IMR-90 (cell line): Measurements from ENCODE around the gene ZBTB9. TPM values are rescaled to one million over a fixed set of nuclear protein-coding genes. Genes with fewer than 3 reads are reported as not detected.
A peak's percentile ranks its signal among the peaks of the same experiment; 100 is the strongest.

Source experiments
- ATAC-seq: fragments of 200-7000 bp; cut with Tn5 transposase; 2 replicates; pipeline ENCODE4 v1.9.1; 2020; ENCODE audit warnings: low read depth, mild to moderate bottlenecking, moderate library complexity
- BruUV-seq: library from RNA; stranded (reverse); fragments of 400-500 nt; replicated peaks from 2 replicates; lab custom pipeline; 2021; lab: Mats Ljungman, UMichigan
- CTCF ChIA-PET: fragments of 300-600 bp; formaldehyde crosslinking; extraction: SDS; loops from one replicate; lab custom pipeline; 2021; ENCODE audit warnings: antibody characterized with exemption; lab: Yijun Ruan, JAX
- POLR2A ChIA-PET: fragments of 300-600 bp; sonication (Branson Sonifier 250); formaldehyde crosslinking; loops from one replicate; lab custom pipeline; 2022; ENCODE audit warnings: antibody characterized with exemption; ENCODE audit not compliant: unreplicated experiment; lab: Charles Lee
- DNase-seq: peaks from one replicate; pipeline ENCODE4 v3.0.0; 2013
- H2AFZ ChIP-seq: replicated peaks from 2 replicates; pipeline ENCODE3; 2013; ENCODE audit warnings: low read length, mild to moderate bottlenecking; ENCODE audit not compliant: poor library complexity
- H2AK5ac ChIP-seq: 2 replicates; pipeline ENCODE4 v1.6.1; 2013; ENCODE audit warnings: low read depth, low read length, inconsistent platforms
- H2AK9ac ChIP-seq: replicated peaks from 2 replicates; pipeline ENCODE3; 2013; ENCODE audit warnings: mild to moderate bottlenecking, low read depth, low read length, moderate library complexity; ENCODE audit not compliant: poor library complexity
- H2BK120ac ChIP-seq: 2 replicates; pipeline ENCODE4 v1.6.1; 2013; ENCODE audit warnings: low read depth, low read length, inconsistent platforms
- H2BK15ac ChIP-seq: 3 replicates; pipeline ENCODE4 v1.6.1; 2013; ENCODE audit warnings: low read depth, low read length, inconsistent platforms
- H2BK20ac ChIP-seq: 2 replicates; pipeline ENCODE4 v1.6.1; 2013; ENCODE audit warnings: low read depth, mild to moderate bottlenecking, inconsistent platforms, low read length, moderate library complexity
- H2BK5ac ChIP-seq: 2 replicates; pipeline ENCODE4 v1.6.1; 2013; ENCODE audit warnings: mild to moderate bottlenecking, low read depth, low read length, inconsistent platforms; ENCODE audit not compliant: poor library complexity, severe bottlenecking
- H3K14ac ChIP-seq: replicated peaks from 2 replicates; pipeline ENCODE4 v1.6.1; 2013; ENCODE audit warnings: low read depth, low read length, inconsistent platforms
- H3K18ac ChIP-seq: 2 replicates; pipeline ENCODE4 v1.6.1; 2013; ENCODE audit warnings: low read depth, low read length, control low read depth
- H3K23ac ChIP-seq: 2 replicates; pipeline ENCODE4 v1.6.1; 2013; ENCODE audit warnings: low read depth, low read length, inconsistent platforms
- H3K27ac ChIP-seq: 2 replicates; pipeline ENCODE4 v1.5.1; 2013; ENCODE audit warnings: mild to moderate bottlenecking, control low read depth, low read length; ENCODE audit not compliant: insufficient read depth
- H3K27me3 ChIP-seq: 2 replicates; pipeline ENCODE4 v1.6.1; 2013; ENCODE audit warnings: low read length; ENCODE audit not compliant: control insufficient read depth, insufficient read depth
- H3K36me3 ChIP-seq: 2 replicates; pipeline ENCODE4 v1.6.1; 2013; ENCODE audit warnings: low read length, mixed read lengths; ENCODE audit not compliant: control insufficient read depth, insufficient read depth
- H3K4ac ChIP-seq: 2 replicates; pipeline ENCODE4 v1.6.1; 2013; ENCODE audit warnings: low read depth, low read length, inconsistent platforms
- H3K4me1 ChIP-seq: 2 replicates; pipeline ENCODE4 v1.6.1; 2013; ENCODE audit warnings: low read length, mixed read lengths; ENCODE audit not compliant: control insufficient read depth, insufficient read depth
- H3K4me2 ChIP-seq: 2 replicates; pipeline ENCODE4 v1.6.1; 2013; ENCODE audit warnings: low read depth, mild to moderate bottlenecking, control low read depth, low read length, moderate library complexity
- H3K4me3 ChIP-seq: 2 replicates; pipeline ENCODE4 v1.5.1; 2013; ENCODE audit warnings: low read depth, mild to moderate bottlenecking, control low read depth, low read length, moderate library complexity; ENCODE audit not compliant: insufficient read depth
- H3K56ac ChIP-seq: 2 replicates; pipeline ENCODE4 v1.6.1; 2013; ENCODE audit warnings: low read length, inconsistent platforms; ENCODE audit not compliant: insufficient read depth; ENCODE audit errors: extremely low read depth
- H3K79me1 ChIP-seq, 2 experiments: 2 replicates each; pipeline ENCODE4 v1.6.1; 2013; ENCODE audit warnings: low read length in 2 of 2, inconsistent platforms in 1 of 2, low read depth in 1 of 2
- H3K9ac ChIP-seq: 2 replicates; pipeline ENCODE4 v1.6.1; 2013; ENCODE audit warnings: low read depth, low read length, control low read depth
- H3K9me1 ChIP-seq: 2 replicates; pipeline ENCODE4 v1.6.1; 2013; ENCODE audit warnings: low read length, inconsistent platforms; ENCODE audit not compliant: insufficient read depth
- H3K9me3 ChIP-seq: 2 replicates; pipeline ENCODE4 v1.6.1; 2013; ENCODE audit warnings: low read length; ENCODE audit not compliant: control insufficient read depth, insufficient read depth
- H4K20me1 ChIP-seq: 2 replicates; pipeline ENCODE4 v1.6.1; 2013; ENCODE audit warnings: low read length, inconsistent platforms; ENCODE audit not compliant: insufficient read depth
- H4K5ac ChIP-seq: 2 replicates; pipeline ENCODE4 v1.6.1; 2013; ENCODE audit warnings: mild to moderate bottlenecking, low read depth, low read length, control low read depth
- H4K8ac ChIP-seq, 2 experiments: 2 replicates each; pipeline ENCODE4 v1.6.1; 2013; ENCODE audit warnings: low read depth in 2 of 2, low read length in 2 of 2, control low read depth in 1 of 2, inconsistent platforms in 1 of 2
- H4K91ac ChIP-seq: 2 replicates; pipeline ENCODE4 v1.6.1; 2013; ENCODE audit warnings: low read depth, low read length, inconsistent platforms; ENCODE audit not compliant: insufficient read depth
- CEBPB ChIP-seq: IDR thresholded peaks from 2 replicates; pipeline ENCODE4 v1.6.1; 2012; ENCODE audit warnings: low read depth, low read length, improper control_type of control experiment
- CHD1 ChIP-seq: IDR thresholded peaks from 2 replicates; pipeline ENCODE4 v1.6.1; 2012; ENCODE audit warnings: low read depth, low read length, improper control_type of control experiment
- FOS ChIP-seq: fragments of 150-350 bp; IDR thresholded peaks from 2 replicates; pipeline ENCODE4 v1.6.1; 2016; ENCODE audit warnings: low read depth, low read length
- MAFK ChIP-seq: IDR thresholded peaks from 2 replicates; pipeline ENCODE4 v1.6.1; 2012; ENCODE audit warnings: low read depth, low read length, improper control_type of control experiment
- MAZ ChIP-seq: IDR thresholded peaks from 2 replicates; pipeline ENCODE4 v1.6.1; 2012; ENCODE audit warnings: low read depth, mild to moderate bottlenecking, low read length, improper control_type of control experiment, moderate library complexity, borderline replicate concordance
- NFE2L2 ChIP-seq: fragments of 150-350 bp; IDR thresholded peaks from 2 replicates; pipeline ENCODE4 v1.6.1; 2016; ENCODE audit warnings: low read depth, mild to moderate bottlenecking, low read length
- RAD21 ChIP-seq: IDR thresholded peaks from 2 replicates; pipeline ENCODE4 v1.6.1; 2012; ENCODE audit warnings: low read length, improper control_type of control experiment
- RCOR1 ChIP-seq: IDR thresholded peaks from 2 replicates; pipeline ENCODE4 v1.6.1; 2012; ENCODE audit warnings: mild to moderate bottlenecking, low read length, improper control_type of control experiment; ENCODE audit not compliant: insufficient replicate concordance
- RFX5 ChIP-seq: IDR thresholded peaks from 2 replicates; pipeline ENCODE4 v1.8.0; 2012; ENCODE audit warnings: low read depth, mild to moderate bottlenecking, low read length, moderate library complexity
- SMC3 ChIP-seq: fragments of 150-350 bp; IDR thresholded peaks from 2 replicates; pipeline ENCODE4 v1.6.1; 2016; ENCODE audit warnings: low read depth, mild to moderate bottlenecking, antibody characterized with exemption, low read length, moderate library complexity
- WGBS, 2 experiments: methylation state at CpG; one replicate each; pipeline versions ENCODE4 v1.1.5 to v1.1.7; 2013; ENCODE audit warnings: missing lambda C conversion rate in 2 of 2; ENCODE audit not compliant: insufficient read length in 1 of 2; ENCODE audit errors: extremely low coverage in 2 of 2; 5-methylcytosine and 5-hydroxymethylcytosine counted together
- dilution Hi-C: fragments of 300-500 bp; cut with HindIII; formaldehyde crosslinking; loops from one replicate; pipeline ENCODE4 v1.14.3; 2018; ENCODE audit warnings: low sequenced_read_pairs; ENCODE audit not compliant: unreplicated experiment
- in situ Hi-C: fragments of 300-500 bp; cut with MboI; formaldehyde crosslinking; loops from 3 replicates; pipeline ENCODE4 v1.14.3; 2019; ENCODE audit warnings: low sequenced_read_pairs, inconsistent platforms, mixed read lengths
- intact Hi-C: fragments of 100-400 bp; cut with micrococcal nuclease; formaldehyde crosslinking; loops from 2 replicates; pipeline ENCODE4 v1.10.0; 2022
- polyA plus RNA-seq, 3 experiments: library from polyadenylated mRNA; depleted of rRNA; stranded (reverse); fragments of >200 nt; gene quantifications; 2 replicates each; pipeline ENCODE4 v1.2.3, GENCODE V29; 2012; ENCODE audit warnings: low replicate concordance in 1 of 3
- total RNA-seq: library from RNA; depleted of rRNA; stranded (reverse); fragments of >200 nt; gene quantifications from 2 replicates; pipeline ENCODE4 v1.2.3, GENCODE V29; 2012
- TF ChIP-seq, protein P1 (sequence below): conservative IDR thresholded peaks from 2 replicates; pipeline ENCODE4 v1.5.1; 2012; ENCODE audit warnings: mild to moderate bottlenecking, low read depth, low read length, improper control_type of control experiment
- TF ChIP-seq, protein P2 (sequence below): fragments of 150-350 bp; IDR thresholded peaks from 2 replicates; pipeline ENCODE4 v1.6.1; 2016; ENCODE audit warnings: low read depth, mild to moderate bottlenecking, low read length, moderate library complexity, borderline replicate concordance
- TF ChIP-seq, protein P3 (sequence below): fragments of 150-350 bp; IDR thresholded peaks from 2 replicates; pipeline ENCODE4 v1.6.1; 2017; ENCODE audit warnings: mild to moderate bottlenecking, antibody characterized with exemption, low read length, low read depth

ZBTB9 gene
- total and polyA plus RNA-seq, 2 of the 4 experiments (the other 2 are of a cell fraction) = 5.4 to 5.9 TPM

DNA sequence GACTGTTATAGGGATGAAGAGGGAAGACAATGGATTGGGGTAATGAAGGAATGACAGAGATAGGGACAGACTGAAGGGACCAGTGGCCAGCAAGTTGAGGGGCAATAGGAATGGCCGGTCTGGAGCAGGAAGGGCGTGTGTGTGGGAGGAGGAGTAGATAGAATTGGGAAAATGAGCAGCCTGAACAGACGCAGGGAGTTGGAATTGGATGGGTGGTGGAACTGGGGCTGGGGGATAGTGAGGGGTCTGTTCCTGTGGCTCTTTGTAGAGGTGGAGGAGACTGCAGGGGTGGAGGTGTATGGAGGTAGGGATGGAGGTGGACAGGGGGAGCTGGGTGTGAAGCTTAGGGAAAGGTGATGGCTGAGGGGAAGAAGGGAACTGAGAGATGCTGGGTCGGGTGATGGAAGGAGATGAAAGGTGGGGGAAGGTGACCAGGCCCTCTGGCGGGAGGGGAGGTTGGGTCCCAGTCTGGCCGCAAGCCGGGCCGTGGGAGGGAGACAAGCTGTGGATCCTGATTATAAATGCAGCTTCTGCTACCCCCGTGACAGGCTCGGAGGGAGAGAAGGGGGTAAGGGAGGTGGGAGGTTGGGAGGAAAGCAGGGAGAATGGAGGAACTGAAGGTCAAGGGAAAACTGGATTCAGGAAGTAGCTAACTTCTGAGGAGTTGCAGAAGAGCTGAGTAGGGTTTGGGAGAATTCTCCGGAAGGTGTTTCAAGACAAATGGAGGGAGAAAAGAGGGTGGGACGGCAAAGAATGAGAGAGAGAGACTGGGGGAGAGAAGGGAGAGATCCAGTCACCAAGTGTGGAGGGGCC, 29.3 kb upstream of the ZBTB9 start:
- H3K4me1 ChIP-seq = peaks cover 31% of the 10 kb centered on the region
- peak overlapping the region; percentile 56 for H3K4me3 ChIP-seq
- in situ Hi-C loops = no loop called here
- H3K18ac ChIP-seq = peak overlapping the region; percentile 38
- ATAC-seq = no peak; the same call in 1 of the 2 replicates
- H4K20me1 ChIP-seq = peaks cover 22% of the 10 kb centered on the region
- peak overlapping the region; percentile 94 to 99 for H4K8ac ChIP-seq
- H3K4me2 ChIP-seq = peak overlapping the region; percentile 86
- H2AK9ac ChIP-seq = peak overlapping the region; percentile 99
- H3K27ac ChIP-seq = peak overlapping the region; percentile 91
- H3K23ac ChIP-seq = peak overlapping the region; percentile 66
- peak overlapping the region; percentile 89 for H3K9ac ChIP-seq
- ChIA-PET POLR2A (no interaction called here), CTCF (interaction anchor here (1.1 to 1.4 kb wide), 2 partner anchors 11 to 25 kb away, joined by 3 read pairs; no protein-coding TSS in a partner anchor)
- 11% methylated on average over 8 of the region's 12 CpGs; no CpG with 5 or more reads in 1 of the 2 experiments for WGBS, 2 experiments
- DNase-seq = no peak
- H3K27me3 ChIP-seq = no peaks in the 10 kb centered on the region
- dilution Hi-C loops = no loop called here
- H2AFZ ChIP-seq = peak overlapping the region; percentile 86
- no peak for TF ChIP-seq RAD21
- no peak for TF ChIP-seq CEBPB
- TF ChIP-seq, protein P1, sequence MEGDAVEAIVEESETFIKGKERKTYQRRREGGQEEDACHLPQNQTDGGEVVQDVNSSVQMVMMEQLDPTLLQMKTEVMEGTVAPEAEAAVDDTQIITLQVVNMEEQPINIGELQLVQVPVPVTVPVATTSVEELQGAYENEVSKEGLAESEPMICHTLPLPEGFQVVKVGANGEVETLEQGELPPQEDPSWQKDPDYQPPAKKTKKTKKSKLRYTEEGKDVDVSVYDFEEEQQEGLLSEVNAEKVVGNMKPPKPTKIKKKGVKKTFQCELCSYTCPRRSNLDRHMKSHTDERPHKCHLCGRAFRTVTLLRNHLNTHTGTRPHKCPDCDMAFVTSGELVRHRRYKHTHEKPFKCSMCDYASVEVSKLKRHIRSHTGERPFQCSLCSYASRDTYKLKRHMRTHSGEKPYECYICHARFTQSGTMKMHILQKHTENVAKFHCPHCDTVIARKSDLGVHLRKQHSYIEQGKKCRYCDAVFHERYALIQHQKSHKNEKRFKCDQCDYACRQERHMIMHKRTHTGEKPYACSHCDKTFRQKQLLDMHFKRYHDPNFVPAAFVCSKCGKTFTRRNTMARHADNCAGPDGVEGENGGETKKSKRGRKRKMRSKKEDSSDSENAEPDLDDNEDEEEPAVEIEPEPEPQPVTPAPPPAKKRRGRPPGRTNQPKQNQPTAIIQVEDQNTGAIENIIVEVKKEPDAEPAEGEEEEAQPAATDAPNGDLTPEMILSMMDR = no peak
- TF ChIP-seq CHD1 = no peak
- TF ChIP-seq, protein P2, sequence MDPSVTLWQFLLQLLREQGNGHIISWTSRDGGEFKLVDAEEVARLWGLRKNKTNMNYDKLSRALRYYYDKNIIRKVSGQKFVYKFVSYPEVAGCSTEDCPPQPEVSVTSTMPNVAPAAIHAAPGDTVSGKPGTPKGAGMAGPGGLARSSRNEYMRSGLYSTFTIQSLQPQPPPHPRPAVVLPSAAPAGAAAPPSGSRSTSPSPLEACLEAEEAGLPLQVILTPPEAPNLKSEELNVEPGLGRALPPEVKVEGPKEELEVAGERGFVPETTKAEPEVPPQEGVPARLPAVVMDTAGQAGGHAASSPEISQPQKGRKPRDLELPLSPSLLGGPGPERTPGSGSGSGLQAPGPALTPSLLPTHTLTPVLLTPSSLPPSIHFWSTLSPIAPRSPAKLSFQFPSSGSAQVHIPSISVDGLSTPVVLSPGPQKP = no peak
- no peak for TF ChIP-seq SMC3
- TF ChIP-seq RCOR1 = no peak
- TF ChIP-seq, protein P3, sequence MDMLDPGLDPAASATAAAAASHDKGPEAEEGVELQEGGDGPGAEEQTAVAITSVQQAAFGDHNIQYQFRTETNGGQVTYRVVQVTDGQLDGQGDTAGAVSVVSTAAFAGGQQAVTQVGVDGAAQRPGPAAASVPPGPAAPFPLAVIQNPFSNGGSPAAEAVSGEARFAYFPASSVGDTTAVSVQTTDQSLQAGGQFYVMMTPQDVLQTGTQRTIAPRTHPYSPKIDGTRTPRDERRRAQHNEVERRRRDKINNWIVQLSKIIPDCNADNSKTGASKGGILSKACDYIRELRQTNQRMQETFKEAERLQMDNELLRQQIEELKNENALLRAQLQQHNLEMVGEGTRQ = no peak
- no peak for TF ChIP-seq FOS
- TF ChIP-seq MAFK = no peak
- no peak for TF ChIP-seq RFX5
- no peak for TF ChIP-seq MAZ
- no peak for TF ChIP-seq NFE2L2
- H4K5ac ChIP-seq = peak overlapping the region; percentile 45
- H2BK5ac ChIP-seq = peak overlapping the region; percentile 93
- peaks cover 17% of the 10 kb centered on the region for H3K36me3 ChIP-seq
- peak overlapping the region; percentile 79 for H3K4ac ChIP-seq
- peak overlapping the region; percentile 85 for H3K14ac ChIP-seq
- H3K9me1 ChIP-seq = peaks cover 26% of the 10 kb centered on the region
- H2BK15ac ChIP-seq = no peak overlapping the region; the same call in 2 of the 3 replicates
- H3K79me1 ChIP-seq = peaks cover 23 to 90% of the 10 kb centered on the region in 2 experiments
- peak overlapping the region; percentile 96 for H3K56ac ChIP-seq
- no peak overlapping the region for H2BK20ac ChIP-seq
- H4K91ac ChIP-seq = peak overlapping the region; percentile 89
- BruUV-seq = no TSS peak
- peak overlapping the region; percentile 95 for H2AK5ac ChIP-seq
- peak overlapping the region; percentile 68 for H2BK120ac ChIP-seq
- H3K9me3 ChIP-seq = no peaks in the 10 kb centered on the region
- intact Hi-C loops = loop anchor here (1.0 kb wide), 1 partner anchor 34 kb away; the partner anchor contains the start of gene KIFC1
